Measurements from ENCODE around the gene TMEM170B. TPM values are rescaled to one million over a fixed set of nuclear protein-coding genes. Genes with fewer than 3 reads are reported as not detected.

Gene TMEM170B
- polyA plus RNA-seq, 1 experiment = 0.26 TPM

GRCh38 chr6:11600251-11600650, 62.7 kb downstream of the TMEM170B start:
- CTCF ChIA-PET = no interaction called here
- Histone ChIP-seq H3K27ac (ENCODE audit: low read depth, low read length) (no peak overlapping the region), H3K9me3 (ENCODE audit: control insufficient read depth, insufficient read depth, low read length) (no peaks in the 10 kb centered on the region), H3K4me3 (ENCODE audit: low read depth, low read length) (no peak overlapping the region), H3K27me3 (ENCODE audit: control insufficient read depth, insufficient read depth, low read length) (no peaks in the 10 kb centered on the region)
- DNase-seq (ENCODE audit: low read depth, low spot score) = no peak
- POLR2A ChIA-PET = no interaction called here
- no peak for TF ChIP-seq CTCF (IDR thresholded peaks at IDR 0.05; ENCODE audit: low read depth, low read length)

- H3K27me3 ChIP-seq (ENCODE audit: control insufficient read depth, insufficient read depth, low read length) = no peaks in the 10 kb centered on the region
- POLR2A ChIA-PET = no interaction called here
- no peak overlapping the region for H3K4me3 ChIP-seq (ENCODE audit: low read depth, low read length)
- CTCF ChIA-PET = no interaction called here
- DNase-seq (ENCODE audit: low read depth, low spot score) = no peak
- no peaks in the 10 kb centered on the region for H3K9me3 ChIP-seq (ENCODE audit: control insufficient read depth, insufficient read depth, low read length)
- no peak for TF ChIP-seq CTCF (IDR thresholded peaks at IDR 0.05; ENCODE audit: low read depth, low read length)
- peak overlapping the region; percentile 31 for H3K27ac ChIP-seq (ENCODE audit: low read depth, low read length)
These were observed 64.4 kb downstream of the TMEM170B start for GRCh38 chr6:11601776-11602605.

GRCh38 chr6:11604215-11604614, 66.7 kb downstream of the TMEM170B start:
- H3K4me3 ChIP-seq (ENCODE audit: low read depth, low read length) = no peak overlapping the region
- no peak for TF ChIP-seq CTCF (IDR thresholded peaks at IDR 0.05; ENCODE audit: low read depth, low read length)
- POLR2A ChIA-PET = no interaction called here
- H3K9me3 ChIP-seq (ENCODE audit: control insufficient read depth, insufficient read depth, low read length) = no peaks in the 10 kb centered on the region
- CTCF ChIA-PET = no interaction called here
- no peak overlapping the region for H3K27ac ChIP-seq (ENCODE audit: low read depth, low read length)
- no peaks in the 10 kb centered on the region for H3K27me3 ChIP-seq (ENCODE audit: control insufficient read depth, insufficient read depth, low read length)
- DNase-seq (ENCODE audit: low read depth, low spot score) = no peak

GRCh38 chr6:11604836-11605506, 67.4 kb downstream of the TMEM170B start:
- no peaks in the 10 kb centered on the region for H3K9me3 ChIP-seq (ENCODE audit: control insufficient read depth, insufficient read depth, low read length)
- POLR2A ChIA-PET = no interaction called here
- DNase-seq (ENCODE audit: low read depth, low spot score) = no peak
- TF ChIP-seq CTCF (IDR thresholded peaks at IDR 0.05; ENCODE audit: low read depth, low read length) = no peak
- H3K27ac ChIP-seq (ENCODE audit: low read depth, low read length) = no peak overlapping the region
- CTCF ChIA-PET = interaction anchor here (0.9 kb wide), 1 partner anchor 9 kb away, joined by 3 read pairs; no protein-coding TSS in a partner anchor
- no peak overlapping the region for H3K4me3 ChIP-seq (ENCODE audit: low read depth, low read length)
- no peaks in the 10 kb centered on the region for H3K27me3 ChIP-seq (ENCODE audit: control insufficient read depth, insufficient read depth, low read length)

- no peak for DNase-seq (ENCODE audit: low read depth, low spot score)
- CTCF ChIA-PET = interaction anchor here (0.9 kb wide), 1 partner anchor 10 kb away, joined by 3 read pairs; no protein-coding TSS in a partner anchor
- Histone ChIP-seq H3K4me3 (ENCODE audit: low read depth, low read length) (no peak overlapping the region), H3K27me3 (ENCODE audit: control insufficient read depth, insufficient read depth, low read length) (no peaks in the 10 kb centered on the region), H3K27ac (ENCODE audit: low read depth, low read length) (no peak overlapping the region), H3K9me3 (ENCODE audit: control insufficient read depth, insufficient read depth, low read length) (no peaks in the 10 kb centered on the region)
- POLR2A ChIA-PET = no interaction called here
- TF ChIP-seq CTCF (IDR thresholded peaks at IDR 0.05; ENCODE audit: low read depth, low read length) = no peak
These were observed 68.0 kb downstream of the TMEM170B start for GRCh38 chr6:11605507-11605905.
